H9 (cell line): ENCODE measurements around the gene GCN1. TPM values are rescaled to one million over a fixed set of nuclear protein-coding genes. Genes with fewer than 3 reads are reported as not detected.

Experiments used
- DNase-seq: peaks from one replicate; pipeline ENCODE4 v3.0.0-alpha.2; 2017
- H2AFZ ChIP-seq: one replicate; pipeline ENCODE4 v1.6.1; 2013; ENCODE audit warnings: mild to moderate bottlenecking, low read length, control low read depth, moderate library complexity
- H2AK5ac ChIP-seq: 2 replicates; pipeline ENCODE4 v1.6.1; 2013; ENCODE audit warnings: low read length, control low read depth, mixed read lengths; ENCODE audit not compliant: insufficient read length
- H2BK120ac ChIP-seq: one replicate; pipeline ENCODE4 v1.6.1; 2013; ENCODE audit warnings: low read depth, mild to moderate bottlenecking, low read length, control low read depth, inconsistent platforms; ENCODE audit not compliant: poor library complexity, severe bottlenecking
- H2BK12ac ChIP-seq: 2 replicates; pipeline ENCODE4 v1.6.1; 2013; ENCODE audit warnings: low read length, control low read depth, mixed read lengths, low read depth; ENCODE audit not compliant: insufficient read length
- H2BK15ac ChIP-seq: 2 replicates; pipeline ENCODE4 v1.6.1; 2013; ENCODE audit warnings: low read depth, low read length, control low read depth
- H2BK20ac ChIP-seq: one replicate; pipeline ENCODE4 v1.6.1; 2013; ENCODE audit warnings: low read depth, mild to moderate bottlenecking, low read length, control low read depth, inconsistent platforms; ENCODE audit not compliant: poor library complexity, severe bottlenecking
- H2BK5ac ChIP-seq: 2 replicates; pipeline ENCODE4 v1.6.1; 2013; ENCODE audit warnings: low read length, control low read depth, mixed read lengths; ENCODE audit not compliant: insufficient read length
- H3K14ac ChIP-seq: 2 replicates; pipeline ENCODE4 v1.6.1; 2013; ENCODE audit warnings: low read length, control low read depth; ENCODE audit not compliant: insufficient read depth
- H3K18ac ChIP-seq: 2 replicates; pipeline ENCODE4 v1.6.1; 2013; ENCODE audit warnings: low read depth, mild to moderate bottlenecking, mixed read lengths, low read length, control low read depth; ENCODE audit not compliant: insufficient read length
- H3K23ac ChIP-seq: 2 replicates; pipeline ENCODE4 v1.6.1; 2013; ENCODE audit warnings: low read length, control low read depth, mixed read lengths, low read depth; ENCODE audit not compliant: insufficient read length
- H3K23me2 ChIP-seq: 2 replicates; pipeline ENCODE4 v1.6.1; 2013; ENCODE audit warnings: low read depth, mild to moderate bottlenecking, mixed read lengths, low read length, control low read depth; ENCODE audit not compliant: insufficient read length, poor library complexity, severe bottlenecking
- H3K27ac ChIP-seq: 2 replicates; pipeline ENCODE4 v1.5.1; 2013; ENCODE audit warnings: low read length, control low read depth, mixed read lengths, low read depth; ENCODE audit not compliant: insufficient read length
- H3K27me3 ChIP-seq: 2 replicates; pipeline ENCODE4 v1.6.1; 2013; ENCODE audit warnings: low read length, control low read depth, inconsistent platforms; ENCODE audit not compliant: insufficient read depth
- H3K4ac ChIP-seq: 2 replicates; pipeline ENCODE4 v1.6.1; 2013; ENCODE audit warnings: low read depth, mild to moderate bottlenecking, control low read depth, inconsistent platforms, low read length, moderate library complexity
- H3K4me1 ChIP-seq: 2 replicates; pipeline ENCODE4 v1.6.1; 2013; ENCODE audit warnings: low read length, control low read depth, inconsistent platforms; ENCODE audit not compliant: insufficient read depth
- H3K4me2 ChIP-seq: 2 replicates; pipeline ENCODE4 v1.6.1; 2013; ENCODE audit warnings: low read length, control low read depth, mixed read lengths; ENCODE audit not compliant: insufficient read length, insufficient read depth
- H3K56ac ChIP-seq: 2 replicates; pipeline ENCODE4 v1.6.1; 2013; ENCODE audit warnings: low read depth, mild to moderate bottlenecking, mixed read lengths, low read length, control low read depth; ENCODE audit not compliant: insufficient read length
- H3K79me1 ChIP-seq: 2 replicates; pipeline ENCODE4 v1.6.1; 2013; ENCODE audit warnings: low read depth, mild to moderate bottlenecking, moderate library complexity, low read length, control low read depth, inconsistent platforms; ENCODE audit not compliant: insufficient read depth, poor library complexity, severe bottlenecking
- H3K79me2 ChIP-seq: 2 replicates; pipeline ENCODE4 v1.6.1; 2013; ENCODE audit warnings: low read length, control low read depth, inconsistent platforms; ENCODE audit not compliant: insufficient read depth
- H3K9ac ChIP-seq: 2 replicates; pipeline ENCODE4 v1.6.1; 2013; ENCODE audit warnings: low read length, control low read depth, mixed read lengths; ENCODE audit not compliant: insufficient read length; ENCODE audit errors: extremely low read depth
- H3K9me3 ChIP-seq: one replicate; pipeline ENCODE4 v1.6.1; 2013; ENCODE audit warnings: low read depth, low read length, inconsistent platforms; ENCODE audit not compliant: control insufficient read depth
- H3T11ph ChIP-seq: one replicate; pipeline ENCODE4 v1.6.1; 2013; ENCODE audit warnings: mild to moderate bottlenecking, low read length, control low read depth, inconsistent platforms
- H4K20me1 ChIP-seq: one replicate; pipeline ENCODE4 v1.6.1; 2013; ENCODE audit not compliant: control insufficient read depth, insufficient read length, insufficient read depth
- H4K5ac ChIP-seq: 2 replicates; pipeline ENCODE4 v1.6.1; 2013; ENCODE audit warnings: low read depth, mild to moderate bottlenecking, mixed read lengths, low read length, control low read depth; ENCODE audit not compliant: insufficient read length
- H4K8ac ChIP-seq: replicated peaks from 2 replicates; pipeline ENCODE4 v1.6.1; 2013; ENCODE audit warnings: low read length, control low read depth, mixed read lengths, low read depth; ENCODE audit not compliant: insufficient read length
- H4K91ac ChIP-seq: 2 replicates; pipeline ENCODE4 v1.6.1; 2013; ENCODE audit warnings: low read depth, mild to moderate bottlenecking, moderate library complexity, mixed read lengths, low read length, control low read depth; ENCODE audit not compliant: insufficient read length
- H3K27ac Mint-ChIP-seq, 3 experiments: 2 replicates in 2 of 3; 3 replicates in 1 of 3; pipeline ENCODE4 v1.8.0; 2020 to 2021; ENCODE audit warnings: mixed read lengths in 3 of 3, mild to moderate bottlenecking in 1 of 3, moderate library complexity in 1 of 3
- H3K27me3 Mint-ChIP-seq: 2 replicates; pipeline ENCODE4 v1.8.0; 2021; ENCODE audit warnings: low read depth, mild to moderate bottlenecking, moderate library complexity, mixed read lengths
- H3K36me3 Mint-ChIP-seq, 3 experiments: 2 replicates in 2 of 3; 3 replicates in 1 of 3; pipeline ENCODE4 v1.8.0; 2020 to 2021; ENCODE audit warnings: low read depth in 3 of 3, mixed read lengths in 3 of 3; ENCODE audit not compliant: insufficient read depth in 1 of 3
- H3K4me1 Mint-ChIP-seq, 2 experiments: 2 replicates each; pipeline ENCODE4 v1.8.0; 2020; ENCODE audit warnings: mixed read lengths in 2 of 2
- H3K4me3 Mint-ChIP-seq, 2 experiments: 2 replicates in 1 of 2; 3 replicates in 1 of 2; pipeline ENCODE4 v1.8.0; 2020 to 2021; ENCODE audit warnings: mild to moderate bottlenecking in 2 of 2, mixed read lengths in 2 of 2, moderate library complexity in 1 of 2
- H3K9me3 Mint-ChIP-seq, 2 experiments: 2 replicates in 1 of 2; 3 replicates in 1 of 2; pipeline ENCODE4 v1.8.0; 2020; ENCODE audit warnings: mild to moderate bottlenecking in 2 of 2, mixed read lengths in 2 of 2, moderate library complexity in 1 of 2
- WGBS: extraction: QIAGEN DNeasy Blood & Tissue Kit; methylation state at CpG from one replicate; pipeline ENCODE4 v1.1.7; 2013; ENCODE audit warnings: missing lambda C conversion rate, low lambda C conversion rate, mixed read lengths; ENCODE audit not compliant: insufficient read length; ENCODE audit errors: extremely low coverage; 5-methylcytosine and 5-hydroxymethylcytosine counted together
- microRNA-seq: library from miRNA; unstranded; fragments of <30 nt; microRNA quantifications from one replicate; pipeline ENCODE4, GENCODE V29; 2020; ENCODE audit warnings: borderline microRNAs expressed
- total RNA-seq: library from RNA; stranded (reverse); gene quantifications from 2 replicates; pipeline ENCODE4 v1.2.1, GENCODE V29; 2021
- TF ChIP-seq, protein P1 (sequence below): fragments of 200-600 bp; sonication (generic); conservative IDR thresholded peaks from 3 replicates; pipeline ENCODE4 v1.8.0; 2021; ENCODE audit warnings: antibody characterized with exemption, mild to moderate bottlenecking

The GCN1 gene
- total RNA-seq, 1 experiment from 2014 or later: 137 TPM

DNA sequence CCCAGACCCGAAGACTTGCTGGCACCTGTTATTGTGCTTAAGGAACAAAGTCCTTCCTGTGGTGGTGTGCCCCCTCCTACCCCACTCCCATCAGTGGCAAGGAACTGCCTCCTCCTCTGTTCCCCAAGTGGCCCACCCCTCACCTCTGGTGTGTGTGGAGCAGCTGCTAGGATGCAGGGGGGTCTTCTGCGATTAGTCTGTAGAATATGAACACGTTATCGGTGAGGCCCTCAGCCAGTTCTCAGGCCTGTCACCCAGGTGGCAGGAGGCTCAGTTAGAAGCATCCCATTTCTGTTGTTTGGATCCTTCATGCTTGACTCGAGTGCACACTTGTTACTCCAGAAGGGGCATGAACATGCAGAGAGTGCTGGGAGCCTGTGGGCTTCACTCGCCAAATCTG is 117.3 kb downstream of the GCN1 start:
- no CpG with 5 or more reads among the region's 6 CpGs for WGBS

More for the DNA sequence above, 117.3 kb downstream of the GCN1 start:
- Histone ChIP-seq H4K91ac (no peak overlapping the region), H2BK12ac (no peak overlapping the region), H4K8ac (no peak overlapping the region), H3K9ac (no peak overlapping the region), H2BK5ac (no peak overlapping the region), H3K27ac (no peak overlapping the region), H3K23me2 (no peaks in the 10 kb centered on the region), H3K18ac (no peak overlapping the region), H3K9me3 (no peaks in the 10 kb centered on the region), H3K4ac (no peak overlapping the region), H2BK20ac (no peak overlapping the region), H3K79me1 (no peaks in the 10 kb centered on the region), H2AFZ (no peak overlapping the region), H2AK5ac (no peak overlapping the region), H3K4me1 (peaks cover 3% of the 10 kb centered on the region; the same call in 1 of the 2 replicates), H3K14ac (no peak overlapping the region), H2BK15ac (no peak overlapping the region), H3K56ac (no peak overlapping the region), H4K5ac (no peak overlapping the region), H3K23ac (no peak overlapping the region), H2BK120ac (no peak overlapping the region), H3T11ph (no peak overlapping the region), H3K79me2 (no peaks in the 10 kb centered on the region), H3K27me3 (no peaks in the 10 kb centered on the region), H4K20me1 (no peaks in the 10 kb centered on the region), H3K4me2 (no peak overlapping the region)
- TF ChIP-seq, protein P1, sequence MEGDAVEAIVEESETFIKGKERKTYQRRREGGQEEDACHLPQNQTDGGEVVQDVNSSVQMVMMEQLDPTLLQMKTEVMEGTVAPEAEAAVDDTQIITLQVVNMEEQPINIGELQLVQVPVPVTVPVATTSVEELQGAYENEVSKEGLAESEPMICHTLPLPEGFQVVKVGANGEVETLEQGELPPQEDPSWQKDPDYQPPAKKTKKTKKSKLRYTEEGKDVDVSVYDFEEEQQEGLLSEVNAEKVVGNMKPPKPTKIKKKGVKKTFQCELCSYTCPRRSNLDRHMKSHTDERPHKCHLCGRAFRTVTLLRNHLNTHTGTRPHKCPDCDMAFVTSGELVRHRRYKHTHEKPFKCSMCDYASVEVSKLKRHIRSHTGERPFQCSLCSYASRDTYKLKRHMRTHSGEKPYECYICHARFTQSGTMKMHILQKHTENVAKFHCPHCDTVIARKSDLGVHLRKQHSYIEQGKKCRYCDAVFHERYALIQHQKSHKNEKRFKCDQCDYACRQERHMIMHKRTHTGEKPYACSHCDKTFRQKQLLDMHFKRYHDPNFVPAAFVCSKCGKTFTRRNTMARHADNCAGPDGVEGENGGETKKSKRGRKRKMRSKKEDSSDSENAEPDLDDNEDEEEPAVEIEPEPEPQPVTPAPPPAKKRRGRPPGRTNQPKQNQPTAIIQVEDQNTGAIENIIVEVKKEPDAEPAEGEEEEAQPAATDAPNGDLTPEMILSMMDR: no peak
- no peaks in the 10 kb centered on the region for H3K9me3 Mint-ChIP-seq
- H3K4me3 Mint-ChIP-seq: no peak overlapping the region
- DNase-seq: no peak
- H3K27me3 Mint-ChIP-seq: no peaks in the 10 kb centered on the region
- H3K27ac Mint-ChIP-seq: no peak overlapping the region
- H3K36me3 Mint-ChIP-seq: peaks cover 2 to 8% (median 5%) of the 10 kb centered on the region in 3 experiments; a peak in 4 of 7 replicates
- H3K4me1 Mint-ChIP-seq: peaks cover 8% of the 10 kb centered on the region in 2 experiments

Small RNA genes within 50 kb of the gene (microRNA-seq; reads per million reads assigned to microRNA genes)
- not detected for gene MIR4498

Other genes with a start within 250 kb of the GCN1 start
- gene BICDL1, start 205.5 kb downstream of the GCN1 start, total RNA-seq: 13.8 and 14.7 TPM in 2 replicates
- gene RAB35, start 78.0 kb downstream of the GCN1 start, total RNA-seq: 60.0 and 60.6 TPM in 2 replicates
- 2,950 and 3,019 TPM in 2 replicates for gene RPLP0, start 6.4 kb upstream of the GCN1 start, total RNA-seq
- gene PXN, start 71.0 kb upstream of the GCN1 start, total RNA-seq: 88.9 and 92.8 TPM in 2 replicates
- 2,441 and 2,702 TPM in 2 replicates for gene RNU4-2, start 97.2 kb upstream of the GCN1 start, total RNA-seq
- gene RNU4-1, start 98.5 kb upstream of the GCN1 start, total RNA-seq: 3,262 and 3,277 TPM in 2 replicates
- 1.4 and 2.1 TPM in 2 replicates for gene SIRT4, start 107.6 kb upstream of the GCN1 start, total RNA-seq
- not detected in 2 replicates for gene PLA2G1B, start 133.1 kb upstream of the GCN1 start, total RNA-seq
- gene MSI1, start 174.4 kb upstream of the GCN1 start, total RNA-seq: 91.5 and 93.2 TPM in 2 replicates
- 415 and 425 TPM in 2 replicates for gene COX6A1, start 243.4 kb upstream of the GCN1 start, total RNA-seq